DLD1 (cell line): Measurements from ENCODE around the gene FGF18.

ENCODE experiments used
- in situ Hi-C: cut with HindIII; loops from 2 replicates; pipeline ENCODE4 v1.10.0; 2017; ENCODE audit warnings: low sequenced_read_pairs

Gene FGF18

DNA sequence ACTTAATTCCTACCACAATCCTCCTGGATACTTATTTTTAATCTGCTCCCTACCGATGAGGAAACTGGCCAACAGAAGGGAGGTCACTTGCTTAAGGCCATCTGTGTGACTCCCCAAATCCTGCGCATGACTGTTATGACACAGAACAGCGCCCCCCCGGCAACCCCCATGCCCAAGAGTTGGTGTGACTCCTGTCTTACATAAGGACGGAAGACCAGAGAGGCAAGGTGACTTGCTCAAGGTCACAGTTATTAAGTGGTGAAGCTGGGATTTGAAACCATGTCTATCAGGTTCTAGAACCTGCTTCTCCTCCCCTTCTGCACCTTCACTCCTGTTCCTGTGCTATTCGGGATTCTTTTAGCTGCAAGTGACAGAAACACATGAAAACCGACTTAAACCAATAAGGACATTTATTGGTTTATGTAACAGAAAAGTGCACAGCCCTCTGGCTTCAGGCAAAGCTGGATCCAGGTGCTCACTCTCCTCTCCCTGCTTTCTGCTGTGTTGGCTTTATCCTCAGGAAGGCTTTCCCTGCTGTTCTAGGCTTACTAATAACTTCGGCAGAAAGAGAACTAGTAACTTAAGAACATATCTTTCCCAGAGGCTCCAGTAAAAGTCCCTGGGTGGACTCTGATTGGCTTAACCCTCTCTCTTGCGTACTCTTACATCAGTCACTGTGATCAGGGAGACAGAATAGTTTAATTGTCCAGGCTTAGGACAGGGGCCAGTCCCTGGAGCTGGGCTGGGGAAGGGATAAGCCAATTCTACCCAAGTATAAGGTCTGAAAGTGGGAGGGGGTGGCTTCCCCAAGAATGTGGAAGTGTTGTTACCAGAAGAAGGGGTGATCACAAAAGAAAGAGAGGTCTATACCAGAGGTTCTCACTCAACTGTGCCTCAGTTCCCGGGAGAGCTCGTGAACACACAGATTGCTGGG lies 43.7 kb downstream of the FGF18 start:
- in situ Hi-C loops, result no loop called here

DNA sequence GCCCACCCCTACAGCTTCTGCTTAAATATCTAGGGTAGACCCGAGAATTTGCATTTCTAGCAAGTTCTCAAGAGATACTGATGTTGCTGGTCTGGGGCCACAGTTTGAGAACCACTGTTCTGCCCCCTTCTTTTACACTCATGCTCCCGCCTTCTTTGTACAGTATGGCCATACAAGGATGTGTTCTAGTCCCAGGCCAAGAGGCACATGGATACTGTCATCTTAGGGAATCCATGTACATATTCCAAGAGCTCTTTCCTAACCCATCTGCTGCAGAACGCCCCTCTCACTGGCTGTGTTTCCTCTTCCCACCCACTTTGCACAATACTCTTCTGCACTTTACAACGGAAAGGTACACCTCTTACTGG lies 44.4 kb downstream of the FGF18 start:
- in situ Hi-C loops, result no loop called here

DNA sequence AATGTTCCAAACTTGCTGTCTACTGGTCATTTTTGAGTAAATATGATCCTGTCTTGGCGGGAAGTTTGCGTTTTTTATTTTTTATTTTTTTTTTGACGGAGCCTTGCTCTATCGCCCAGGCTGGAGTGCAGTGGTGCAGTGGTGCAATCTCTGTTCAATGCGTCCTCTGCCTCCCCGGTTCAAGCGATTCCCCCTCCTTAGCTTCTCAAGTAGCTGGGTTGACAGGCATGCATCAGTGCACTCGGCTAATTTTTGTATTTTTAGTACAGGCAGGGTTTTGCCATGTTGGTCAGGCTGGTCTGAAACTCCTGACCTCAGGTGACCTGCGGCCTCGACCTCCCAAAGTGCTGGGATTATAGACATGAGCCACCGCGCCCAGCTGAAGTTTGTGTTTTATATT lies 45.4 kb downstream of the FGF18 start:
- in situ Hi-C loops, result no loop called here

DNA sequence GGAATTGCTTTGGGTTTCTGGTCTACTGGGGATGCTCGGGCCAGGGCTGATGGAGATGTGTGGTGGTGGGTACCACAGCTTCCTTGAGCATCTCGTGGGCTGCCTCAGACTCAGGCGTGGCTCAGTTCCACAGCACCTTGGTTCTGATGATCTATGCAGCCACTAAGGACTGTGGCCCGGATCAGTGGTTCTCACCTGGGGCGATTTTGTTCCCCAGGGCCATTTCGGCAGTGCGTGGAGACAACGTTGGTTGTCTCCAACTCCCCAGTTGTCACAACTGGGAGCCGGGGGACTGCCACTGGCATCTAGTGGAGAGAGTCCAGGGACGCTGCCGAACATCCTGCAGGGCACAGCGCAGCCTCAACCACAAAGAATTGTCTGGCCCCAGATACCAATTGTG lies 47.7 kb downstream of the FGF18 start:
- in situ Hi-C loops, result no loop called here

DNA sequence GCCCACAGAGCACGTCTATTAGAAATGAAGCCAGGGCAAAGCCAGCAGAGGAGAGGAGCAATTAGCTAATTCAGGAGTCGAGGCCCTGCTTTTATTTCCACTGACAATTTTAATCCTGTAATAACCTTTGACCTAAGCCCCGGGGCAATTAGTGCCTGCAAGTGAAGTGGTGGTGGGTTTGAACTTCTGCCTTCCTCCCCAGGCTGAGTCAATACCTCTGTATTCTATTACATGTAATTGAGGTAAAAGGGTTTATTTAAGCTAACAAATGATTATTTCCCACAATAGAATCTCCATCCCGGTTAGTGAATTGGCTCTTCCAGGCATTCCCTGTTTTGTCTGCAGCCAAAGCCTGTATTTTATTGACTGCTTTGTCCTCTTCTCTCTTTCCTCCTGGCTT lies 49.9 kb downstream of the FGF18 start:
- in situ Hi-C loops, result no loop called here

DNA sequence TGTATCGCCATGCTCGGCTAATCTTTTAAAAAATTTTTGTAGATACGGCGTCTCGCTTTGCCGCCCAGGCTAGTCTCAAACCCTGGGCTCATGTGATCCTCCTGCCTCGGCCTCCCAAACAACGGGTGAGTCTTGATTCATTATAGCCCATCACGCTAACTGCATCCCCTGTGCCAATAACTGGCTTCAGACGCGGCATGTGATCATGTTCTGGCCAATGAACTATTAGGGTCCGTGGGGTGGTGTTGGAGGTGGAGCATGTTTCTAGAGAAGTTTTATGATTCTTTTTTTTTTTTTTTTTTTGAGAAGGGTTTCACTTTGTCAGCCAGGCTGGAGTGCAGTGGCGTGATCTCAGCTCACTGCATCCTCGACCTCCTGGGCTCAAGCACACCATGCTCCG lies 51.0 kb downstream of the FGF18 start:
- in situ Hi-C loops, result no loop called here

DNA sequence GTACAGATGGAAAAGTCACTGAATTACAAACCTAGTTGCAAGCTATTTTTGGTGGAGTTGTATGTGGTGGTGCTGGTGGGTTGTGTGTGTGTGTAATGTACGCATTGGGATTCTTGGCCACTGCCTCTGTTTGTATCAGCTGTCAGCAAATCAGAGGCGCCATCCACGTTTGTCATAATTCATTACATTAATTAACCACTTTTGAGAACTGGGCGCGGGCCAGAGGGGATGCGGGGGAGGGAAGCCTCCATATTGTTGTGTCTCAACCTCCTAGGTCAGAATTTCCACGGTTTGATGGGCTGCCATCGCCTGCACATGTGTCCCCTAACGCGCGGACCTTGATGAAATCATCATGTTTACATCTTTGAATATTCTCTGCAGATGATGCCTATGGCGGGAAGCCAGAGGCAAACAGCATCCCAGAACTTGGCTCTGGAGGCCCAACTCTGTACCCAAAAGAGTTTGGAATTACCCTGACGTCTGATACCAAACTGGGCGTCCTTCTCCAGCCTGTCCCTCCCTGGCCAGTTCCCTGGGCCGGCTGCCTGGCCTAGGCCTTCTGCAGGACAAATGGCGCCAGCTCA lies 54.9 kb downstream of the FGF18 start:
- in situ Hi-C loops, result no loop called here

DNA sequence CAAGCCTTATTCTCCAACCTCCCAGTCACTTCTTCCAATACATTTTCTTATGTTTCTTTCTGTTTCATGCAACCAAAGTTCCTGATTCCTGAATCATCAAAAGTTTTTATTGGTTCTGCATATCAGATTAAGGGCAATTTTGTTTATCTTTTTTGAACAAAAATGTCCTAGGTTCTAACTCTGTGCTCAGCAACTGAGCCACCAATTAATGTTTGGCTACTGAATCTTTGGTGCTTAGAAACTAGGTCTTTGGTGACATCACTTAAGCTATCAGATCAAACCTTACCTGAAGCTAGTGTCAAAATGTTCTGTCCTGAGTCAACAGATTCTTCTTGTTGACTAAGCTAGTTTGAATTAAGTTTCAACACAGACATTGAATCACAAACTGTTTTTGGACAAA lies 56.1 kb downstream of the FGF18 start:
- in situ Hi-C loops, result no loop called here

DNA sequence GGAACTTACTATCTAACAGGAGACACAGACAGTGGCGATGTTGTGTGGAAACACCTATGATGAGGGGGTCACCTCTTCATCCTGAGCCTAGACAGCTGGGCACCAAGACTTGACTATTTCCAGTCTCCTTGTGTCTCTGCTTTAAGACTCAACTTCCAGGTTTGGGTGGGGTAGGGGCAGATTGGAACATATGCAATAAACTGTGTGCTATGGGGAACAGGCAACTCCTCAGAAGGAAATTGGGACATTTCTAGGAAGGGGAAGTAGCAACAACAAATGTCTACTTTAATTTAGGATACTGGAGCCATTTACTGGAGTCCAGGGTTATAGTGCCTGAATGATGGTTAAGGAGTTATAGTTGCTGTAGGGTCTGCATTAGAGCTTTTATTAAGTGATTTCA lies 57.3 kb downstream of the FGF18 start:
- in situ Hi-C loops, result no loop called here

DNA sequence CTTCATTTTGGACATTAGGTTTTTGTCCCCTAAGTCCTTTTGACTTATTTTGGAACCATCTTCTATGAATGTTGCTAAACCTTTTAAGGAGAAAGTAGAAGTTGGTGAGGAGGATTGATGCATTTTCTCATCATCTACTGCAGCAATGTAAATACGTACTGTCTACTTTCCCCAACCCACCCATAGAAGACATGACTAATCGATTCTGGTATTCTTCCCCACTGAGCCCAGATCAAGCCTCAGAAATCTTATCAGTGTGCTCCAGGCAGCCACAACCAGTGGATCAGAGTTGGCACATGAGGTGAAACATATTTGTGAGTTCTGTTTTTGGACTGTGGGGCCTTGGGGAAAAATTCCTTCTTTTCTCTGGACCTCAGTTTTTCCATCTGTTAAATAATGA lies 57.7 kb downstream of the FGF18 start:
- in situ Hi-C loops, result no loop called here

DNA sequence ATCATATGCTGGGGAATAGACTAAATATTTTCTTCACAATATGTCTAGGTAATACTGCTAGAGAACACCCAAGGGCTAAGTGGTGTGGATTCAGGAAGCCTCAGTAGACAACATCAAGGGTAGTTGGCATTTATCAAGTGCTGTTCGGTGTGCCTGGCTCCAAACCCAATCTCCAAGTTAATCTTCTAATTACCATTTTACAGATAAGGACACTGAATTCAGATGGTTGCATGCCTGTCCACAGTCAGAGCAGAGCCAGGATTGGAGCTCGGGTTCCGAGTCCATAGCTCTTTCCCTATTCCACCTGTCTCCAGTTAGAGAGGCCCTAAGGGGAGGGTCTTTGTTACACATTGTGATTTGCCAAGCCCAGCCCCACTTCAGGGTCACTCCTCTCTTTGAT lies 58.2 kb downstream of the FGF18 start:
- in situ Hi-C loops, result no loop called here

DNA sequence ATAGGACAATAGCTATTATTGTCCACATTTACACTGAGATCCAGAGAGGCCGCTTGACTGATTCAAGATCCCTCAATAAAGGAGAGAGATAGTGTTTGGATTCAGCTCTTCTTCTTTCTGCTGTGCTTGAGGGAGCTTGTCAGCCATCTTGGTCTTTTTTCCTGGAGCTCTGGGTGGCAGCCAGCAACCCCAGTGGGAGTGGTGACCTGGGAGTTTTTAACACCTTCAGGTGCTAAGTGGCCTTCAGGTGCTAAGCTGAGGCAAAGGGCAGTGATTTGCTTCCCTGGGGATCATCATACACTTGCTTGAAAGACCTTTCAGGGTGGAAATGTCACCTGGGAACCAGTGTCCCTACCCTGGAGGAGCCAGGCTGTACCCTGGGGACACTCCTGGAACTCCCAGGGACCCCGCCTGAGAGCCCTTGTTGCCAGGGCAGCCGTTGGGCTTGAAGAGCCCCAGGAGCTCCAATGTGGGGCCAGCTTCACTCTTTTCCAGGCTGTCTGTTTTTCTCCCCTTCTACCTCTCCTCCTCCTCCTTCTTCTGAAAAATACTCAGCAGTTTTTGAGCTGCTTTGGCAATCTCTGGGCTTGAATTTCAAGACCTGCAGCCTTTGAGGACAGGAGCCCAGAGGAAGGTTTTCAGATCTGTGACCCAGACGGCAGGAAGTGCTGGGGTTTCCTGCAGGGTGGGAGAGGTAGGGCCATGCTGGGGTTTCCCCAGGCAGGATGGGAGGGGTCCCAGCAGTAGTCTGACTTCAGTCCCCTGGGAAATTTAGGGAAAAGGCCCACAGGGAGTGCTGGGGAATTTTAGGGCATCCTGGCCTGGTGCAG lies 59.7 kb downstream of the FGF18 start:
- in situ Hi-C loops, result no loop called here

DNA sequence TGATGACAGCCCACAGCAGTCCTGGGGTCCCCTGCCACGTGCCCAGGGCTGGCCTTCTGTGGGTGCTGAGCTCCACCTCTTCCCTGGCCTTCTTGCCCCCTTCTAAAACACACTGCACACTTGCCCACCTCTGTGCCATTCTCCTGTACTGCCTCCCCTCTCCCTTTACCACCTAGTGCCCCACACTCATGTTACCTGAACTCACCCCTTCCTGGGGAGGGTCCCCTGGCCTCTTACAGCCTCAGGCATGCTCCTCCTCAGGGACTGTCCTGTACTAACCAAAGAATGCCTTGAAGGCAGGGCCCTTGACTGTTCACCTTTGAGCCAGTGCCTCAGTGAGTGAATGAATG lies 60.3 kb downstream of the FGF18 start:
- in situ Hi-C loops, result no loop called here

DNA sequence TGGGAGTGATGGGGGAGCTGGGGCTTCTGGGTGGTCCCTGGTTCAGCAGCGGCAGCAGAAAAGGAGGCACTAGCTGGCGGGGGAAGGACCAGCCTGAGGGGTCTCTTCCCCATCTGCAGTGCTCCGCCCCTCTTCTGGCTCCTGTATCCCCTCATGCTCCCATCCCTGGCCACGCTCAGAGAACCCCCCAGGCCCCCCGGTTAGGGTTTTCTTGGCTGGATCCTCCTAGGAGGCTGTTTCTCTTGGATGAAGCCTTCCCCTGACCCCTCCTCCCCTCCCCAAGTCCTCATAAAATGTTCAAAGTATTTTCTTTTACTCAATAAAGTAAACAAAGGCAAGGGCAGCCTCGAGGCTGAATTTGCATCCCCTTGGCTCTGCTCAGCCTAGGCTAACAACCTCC lies 60.8 kb downstream of the FGF18 start:
- in situ Hi-C loops, result no loop called here

DNA sequence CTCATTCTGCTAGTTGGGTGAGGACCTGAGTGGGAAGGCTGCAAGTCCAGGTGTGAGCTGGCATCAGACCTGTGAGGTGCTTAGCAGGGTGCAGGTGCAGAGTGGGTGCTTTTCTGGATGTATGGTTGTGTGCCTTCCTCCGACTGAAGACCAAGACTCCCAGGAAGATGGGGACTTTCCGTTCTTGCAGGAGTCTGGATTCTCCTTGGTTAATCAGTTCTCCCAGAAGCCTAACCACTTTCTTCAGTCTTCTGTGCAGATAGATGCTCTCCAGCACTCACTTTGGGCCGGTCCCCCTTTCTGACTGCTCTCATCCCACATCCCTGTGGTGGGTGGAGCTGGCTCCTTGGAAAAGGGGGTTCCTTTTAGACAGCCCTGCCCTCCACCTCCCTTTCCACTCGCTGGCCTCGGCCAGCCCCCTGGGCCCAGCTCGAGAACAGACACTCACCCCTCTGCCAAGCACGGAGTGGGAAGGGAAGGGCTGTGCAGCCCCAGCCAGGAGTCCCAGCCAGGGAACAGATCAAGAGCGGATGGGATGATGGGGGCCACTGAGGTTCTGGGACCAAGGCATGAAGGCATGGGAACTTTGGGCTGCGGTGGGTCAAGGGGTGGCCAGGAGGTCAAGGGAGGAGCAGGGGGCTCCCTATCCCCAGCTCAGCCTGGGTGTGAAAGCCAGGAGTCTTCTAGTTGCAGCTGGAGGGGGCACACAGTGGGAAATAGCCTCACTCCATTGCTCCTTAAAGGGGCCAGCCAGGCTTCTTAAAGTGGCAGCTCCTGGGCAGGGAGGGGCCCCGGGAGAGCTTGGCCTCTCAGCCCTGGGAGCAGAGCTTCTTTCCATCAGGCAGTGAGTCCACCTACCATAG lies 62.4 kb downstream of the FGF18 start:
- in situ Hi-C loops, result no loop called here

DNA sequence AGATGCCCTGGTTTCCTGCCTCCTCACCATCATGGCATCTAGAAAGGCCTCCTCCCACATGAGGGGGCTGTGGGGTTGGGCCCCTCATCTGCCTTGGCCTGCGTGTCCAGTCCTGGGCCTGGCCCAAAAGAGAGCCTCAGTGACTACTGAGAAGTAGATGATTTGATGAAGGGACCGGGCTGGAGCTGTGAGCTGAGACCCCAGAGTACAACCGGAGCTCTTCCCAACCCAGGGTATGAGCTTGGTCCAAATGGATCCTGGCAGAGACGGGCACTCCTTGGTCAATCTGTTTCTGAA lies 62.9 kb downstream of the FGF18 start:
- in situ Hi-C loops, result no loop called here

DNA sequence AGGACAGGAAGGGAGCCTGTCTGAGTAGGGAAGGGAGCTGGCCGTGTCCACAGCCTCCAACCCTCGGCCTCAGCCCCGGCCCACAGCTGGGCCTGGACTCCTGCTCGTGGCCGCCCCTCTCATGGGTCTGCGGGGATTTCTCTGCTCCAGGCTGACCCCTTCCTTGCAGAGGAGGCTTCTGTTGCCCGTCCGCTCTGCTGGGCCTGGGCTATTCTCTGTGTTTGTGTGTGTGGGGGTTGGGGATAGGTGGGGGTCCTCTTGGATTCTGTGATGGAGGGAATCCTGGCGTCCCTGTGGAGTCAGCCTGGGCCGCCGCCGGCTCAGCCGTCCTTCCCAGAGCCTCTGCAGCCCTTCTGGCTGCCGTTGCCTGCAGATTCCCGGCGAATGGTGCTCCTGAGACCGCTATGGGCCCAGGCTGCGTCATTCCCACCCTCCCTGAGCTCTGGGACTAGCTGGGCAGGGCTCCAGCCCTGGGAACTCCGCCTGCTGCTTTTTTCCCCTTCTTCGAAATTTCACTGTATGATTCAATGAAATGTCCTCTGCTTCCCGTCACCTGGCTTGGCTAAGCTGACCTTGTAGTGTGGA lies 64.2 kb downstream of the FGF18 start:
- in situ Hi-C loops, result no loop called here

DNA sequence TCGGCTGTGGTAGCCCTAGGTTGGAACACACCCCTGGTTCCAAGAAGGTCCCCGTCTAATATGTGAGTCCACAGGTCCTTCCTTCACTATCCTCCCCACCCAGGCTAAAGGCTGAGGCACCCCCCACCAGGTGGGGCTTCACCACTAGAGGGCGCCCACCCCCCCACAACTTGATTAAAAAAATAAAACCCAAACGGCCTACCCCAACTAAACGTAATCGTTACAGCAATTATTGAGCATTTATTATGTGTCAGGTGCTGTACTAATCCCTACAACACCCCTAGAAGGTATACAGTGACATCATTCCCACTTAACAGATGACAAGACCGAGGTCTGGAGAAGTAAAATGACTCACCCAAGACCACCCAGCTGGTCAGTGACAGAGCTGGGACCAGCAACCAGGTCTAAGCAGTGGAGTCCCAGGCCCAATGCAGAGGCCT lies 65.0 kb downstream of the FGF18 start:
- in situ Hi-C loops, result no loop called here

DNA sequence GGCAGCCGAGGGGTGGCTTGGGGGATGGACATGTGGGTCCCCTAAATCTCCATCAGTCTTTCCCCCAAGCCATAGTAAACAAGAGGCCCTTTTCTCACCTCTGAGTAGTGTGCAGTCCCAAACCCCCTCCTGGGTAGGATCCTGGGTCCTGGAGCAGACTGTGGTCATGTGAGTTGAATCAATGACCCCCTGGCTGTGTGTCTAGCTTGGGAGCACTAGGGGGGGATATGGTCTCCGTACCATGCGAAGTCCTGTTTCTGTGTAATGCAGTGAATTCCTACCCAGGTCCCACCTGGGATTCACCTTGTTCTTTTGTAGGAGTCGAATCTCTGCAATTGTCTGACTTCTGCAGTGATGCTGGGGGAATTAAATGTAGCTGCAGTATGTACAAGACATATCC lies 66.2 kb downstream of the FGF18 start:
- in situ Hi-C loops, result no loop called here

DNA sequence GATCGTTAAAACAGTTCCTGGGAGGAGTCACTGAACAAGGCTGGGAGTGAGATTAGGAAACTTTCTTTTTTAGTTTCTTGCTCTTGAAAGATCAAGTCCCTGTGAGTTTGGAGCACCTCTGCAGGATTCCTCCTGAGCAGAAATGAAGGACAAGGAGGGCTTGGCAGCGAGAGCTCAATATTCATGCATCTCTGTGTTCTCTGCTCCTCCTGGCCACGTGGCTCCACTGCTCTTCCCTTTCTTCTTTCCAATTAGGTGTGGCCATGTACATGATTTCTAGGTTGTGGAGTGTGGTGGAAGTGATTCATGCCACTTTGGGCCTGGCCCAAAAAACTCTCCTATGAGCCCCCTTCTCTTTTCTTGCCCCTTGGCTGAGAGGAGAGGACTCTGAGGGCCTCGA lies 67.2 kb downstream of the FGF18 start:
- in situ Hi-C loops, result no loop called here

DNA sequence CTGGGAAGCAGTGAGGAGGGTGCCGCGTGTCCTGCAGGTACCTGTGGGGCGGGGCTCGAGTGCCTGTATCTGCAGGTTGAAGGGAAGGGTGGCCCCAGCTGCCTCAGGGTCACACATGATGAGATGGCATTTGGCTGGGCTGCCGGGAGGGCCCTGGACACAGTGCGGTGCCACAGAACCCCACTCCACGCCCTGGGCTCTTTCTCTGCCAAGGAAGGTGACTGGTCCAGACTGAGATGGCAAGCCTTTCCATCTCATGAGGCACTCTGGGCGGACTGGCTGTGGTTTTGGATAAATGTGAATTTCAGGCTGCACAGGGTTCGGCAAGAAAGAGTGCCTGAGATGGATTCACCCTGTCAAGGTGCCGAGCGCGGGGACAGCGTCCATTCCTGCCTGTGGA lies 69.4 kb downstream of the FGF18 start:
- in situ Hi-C loops, result no loop called here
